ENCODE results near the gene CDH13. TPM values are rescaled to one million over a fixed set of nuclear protein-coding genes. Genes with fewer than 3 reads are reported as not detected.

CDH13 gene
- total and polyA plus RNA-seq, 2 experiments from 2014 or later = 1.6 to 4.4 TPM

GRCh38 chr16:83799336-83799735 lies 1172.6 kb downstream of the CDH13 start:
- Mint-ChIP-seq H3K4me3 (no peak overlapping the region), H3K4me1 (peaks cover 38% of the 10 kb centered on the region), H3K27ac (no peak overlapping the region), H3K36me3 (ENCODE audit: low read depth) (no peaks in the 10 kb centered on the region), H3K9me3 (no peaks in the 10 kb centered on the region), H3K27me3 (ENCODE audit: insufficient read depth, low read depth, poor library complexity) (no peaks in the 10 kb centered on the region)
- Histone ChIP-seq H3K4me3 (no peak overlapping the region), H3F3A (replicated peaks; ENCODE audit: low read depth) (no peaks in the 10 kb centered on the region), H3K4me1 (ENCODE audit: insufficient read depth) (peaks cover 30% of the 10 kb centered on the region), H3K36me3 (ENCODE audit: insufficient read depth) (no peaks in the 10 kb centered on the region), H2AFZ (no peak overlapping the region), H4K20me1 (replicated peaks; ENCODE audit: insufficient read depth) (no peaks in the 10 kb centered on the region), H3K9me2 (ENCODE audit: insufficient read depth) (no peaks in the 10 kb centered on the region), H3K4me2 (no peak overlapping the region), H3K79me2 (replicated peaks; ENCODE audit: insufficient read depth) (no peaks in the 10 kb centered on the region), H3K27ac (ENCODE audit: low read depth) (no peak overlapping the region), H3K27me3 (ENCODE audit: insufficient read depth) (no peaks in the 10 kb centered on the region)
- TF ChIP-seq POLR2AphosphoS5 (IDR thresholded peaks at IDR 0.05; ENCODE audit: low read depth) = no peak
- no peak for TF ChIP-seq NANOG (IDR thresholded peaks at IDR 0.05; ENCODE audit: borderline replicate concordance)
- no peak for TF ChIP-seq STAT1 (IDR thresholded peaks at IDR 0.05; ENCODE audit: unreplicated experiment)
- DNase-seq (ENCODE audit: low spot score) = no peak
- ATAC-seq = no peak

GRCh38 chr16:83802135-83802534 lies 1175.4 kb downstream of the CDH13 start:
- peaks cover 35% of the 10 kb centered on the region for H3K4me1 Mint-ChIP-seq
- H3K27ac ChIP-seq (ENCODE audit: low read depth) = peak overlapping the region; percentile 80
- H3K27me3 Mint-ChIP-seq (ENCODE audit: insufficient read depth, low read depth, poor library complexity) = peaks cover 3% of the 10 kb centered on the region
- H3K9me3 Mint-ChIP-seq = no peaks in the 10 kb centered on the region; the same call in 2 of the 3 replicates
- no peaks in the 10 kb centered on the region for H4K20me1 ChIP-seq (replicated peaks; ENCODE audit: insufficient read depth)
- H3K4me3 Mint-ChIP-seq = peak overlapping the region; percentile 20; the same call in 2 of the 3 replicates
- TF ChIP-seq ZNF114 (CRISPR knock-in tag; IDR thresholded peaks at IDR 0.05) (no peak), NANOG (IDR thresholded peaks at IDR 0.05; ENCODE audit: borderline replicate concordance) (peak; percentile 63)
- H2AFZ ChIP-seq = no peak overlapping the region
- H3K4me2 ChIP-seq = peak overlapping the region; percentile 53; the same call in 1 of the 2 replicates
- peaks cover 30% of the 10 kb centered on the region for H3K4me1 ChIP-seq (ENCODE audit: insufficient read depth)
- DNase-seq (ENCODE audit: low spot score) = peak; percentile 80
- H3K36me3 ChIP-seq (ENCODE audit: insufficient read depth) = no peaks in the 10 kb centered on the region
- peaks cover 2% of the 10 kb centered on the region; the same call in 1 of the 2 replicates for H3K9me2 ChIP-seq (ENCODE audit: insufficient read depth)
- peak overlapping the region; percentile 86 for H3K27ac Mint-ChIP-seq
- ATAC-seq = peak; percentile 70
- H3K27me3 ChIP-seq (ENCODE audit: insufficient read depth) = no peaks in the 10 kb centered on the region
- H3F3A ChIP-seq (replicated peaks; ENCODE audit: low read depth) = no peaks in the 10 kb centered on the region
- no peaks in the 10 kb centered on the region; the same call in 2 of the 3 replicates for H3K36me3 Mint-ChIP-seq (ENCODE audit: low read depth)
- no peaks in the 10 kb centered on the region for H3K79me2 ChIP-seq (replicated peaks; ENCODE audit: insufficient read depth)
- peak overlapping the region; percentile 18; the same call in 1 of the 2 replicates for H3K4me3 ChIP-seq

- no peak overlapping the region for H2AFZ ChIP-seq
- no peaks in the 10 kb centered on the region for H4K20me1 ChIP-seq (replicated peaks; ENCODE audit: insufficient read depth)
- peaks cover 30% of the 10 kb centered on the region for H3K4me1 ChIP-seq (ENCODE audit: insufficient read depth)
- no peaks in the 10 kb centered on the region for H3K36me3 ChIP-seq (ENCODE audit: insufficient read depth)
- peak overlapping the region; percentile 18; the same call in 1 of the 2 replicates for H3K4me3 ChIP-seq
- no peaks in the 10 kb centered on the region; the same call in 2 of the 3 replicates for H3K36me3 Mint-ChIP-seq (ENCODE audit: low read depth)
- no peaks in the 10 kb centered on the region for H3F3A ChIP-seq (replicated peaks; ENCODE audit: low read depth)
- H3K27me3 ChIP-seq (ENCODE audit: insufficient read depth) = no peaks in the 10 kb centered on the region
- peaks cover 35% of the 10 kb centered on the region for H3K4me1 Mint-ChIP-seq
- H3K9me2 ChIP-seq (ENCODE audit: insufficient read depth) = peaks cover 6% of the 10 kb centered on the region; the same call in 1 of the 2 replicates
- no peaks in the 10 kb centered on the region for H3K79me2 ChIP-seq (replicated peaks; ENCODE audit: insufficient read depth)
- H3K27ac ChIP-seq (ENCODE audit: low read depth) = peak overlapping the region; percentile 80
- peak overlapping the region; percentile 86 for H3K27ac Mint-ChIP-seq
- H3K4me3 Mint-ChIP-seq = peak overlapping the region; percentile 45
- DNase-seq (ENCODE audit: low spot score) (peak; percentile 36), ATAC-seq (peak; percentile 56)
- H3K9me3 Mint-ChIP-seq = no peaks in the 10 kb centered on the region; the same call in 2 of the 3 replicates
- H3K4me2 ChIP-seq = peak overlapping the region; percentile 53; the same call in 1 of the 2 replicates
- peaks cover 7% of the 10 kb centered on the region for H3K27me3 Mint-ChIP-seq (ENCODE audit: insufficient read depth, low read depth, poor library complexity)
- TF ChIP-seq POLR2AphosphoS5 (IDR thresholded peaks at IDR 0.05; ENCODE audit: low read depth) (no peak), ETS1 (IDR thresholded peaks at IDR 0.05) (no peak), STAT1 (IDR thresholded peaks at IDR 0.05; ENCODE audit: unreplicated experiment) (no peak), JUNB (IDR thresholded peaks at IDR 0.05; ENCODE audit: unreplicated experiment) (no peak), ZNF114 (CRISPR knock-in tag; IDR thresholded peaks at IDR 0.05) (no peak), REST (IDR thresholded peaks at IDR 0.05; ENCODE audit: unreplicated experiment) (no peak), CTCF (conservative IDR thresholded peaks at IDR 0.05; ENCODE audit: low read depth in 2 of 2) (no peak), CREB1 (CRISPR knock-in tag; IDR thresholded peaks at IDR 0.05; ENCODE audit: low read depth) (no peak), ZNF331 (CRISPR knock-in tag; IDR thresholded peaks at IDR 0.05; ENCODE audit: low read depth) (no peak), EZH2 (IDR thresholded peaks at IDR 0.05; ENCODE audit: low read depth, unreplicated experiment) (no peak), EZH2phosphoT487 (IDR thresholded peaks at IDR 0.05; ENCODE audit: unreplicated experiment) (no peak)
These were observed 1175.9 kb downstream of the CDH13 start for GRCh38 chr16:83802554-83803205.

Measured in GM23338 (cell line).